Smooth muscle cell (in vitro differentiated cells): ENCODE results near the gene GAN. TPM values are rescaled to one million over a fixed set of nuclear protein-coding genes. Genes with fewer than 3 reads are reported as not detected.

Experiments used
- DNase-seq: peaks from one replicate; lab custom pipeline; 2025; ENCODE audit not compliant: unreplicated experiment; lab: John Stamatoyannopoulos, UW
- H2AFZ ChIP-seq: fragments of 200-600 bp; sonication (generic); 2 replicates; pipeline ENCODE4 v1.6.0; 2016; ENCODE audit warnings: antibody characterized with exemption, low read depth, mild to moderate bottlenecking
- H3F3A ChIP-seq: fragments of 200-600 bp; sonication (generic); 2 replicates; pipeline ENCODE4 v1.6.0; 2017; ENCODE audit warnings: antibody characterized with exemption, low read depth
- H3K27ac ChIP-seq: fragments of 200-600 bp; sonication (generic); 2 replicates; pipeline ENCODE4 v1.5.1; 2016; ENCODE audit warnings: low read depth, mild to moderate bottlenecking
- H3K27me3 ChIP-seq: fragments of 200-600 bp; sonication (generic); 2 replicates; pipeline ENCODE4 v1.6.1; 2016; ENCODE audit warnings: low read depth, mild to moderate bottlenecking
- H3K36me3 ChIP-seq: fragments of 200-600 bp; sonication (generic); 2 replicates; pipeline ENCODE4 v1.5.1; 2016; ENCODE audit warnings: low read depth
- H3K4me1 ChIP-seq: fragments of 200-600 bp; sonication (generic); 2 replicates; pipeline ENCODE4 v1.5.1; 2016; ENCODE audit warnings: low read depth
- H3K4me2 ChIP-seq: fragments of 200-600 bp; sonication (generic); 2 replicates; pipeline ENCODE4 v1.6.0; 2016; ENCODE audit warnings: mild to moderate bottlenecking
- H3K4me3 ChIP-seq: fragments of 200-600 bp; sonication (generic); 2 replicates; pipeline ENCODE4 v1.5.1; 2016; ENCODE audit warnings: mild to moderate bottlenecking
- H3K79me2 ChIP-seq: fragments of 200-600 bp; sonication (generic); 2 replicates; pipeline ENCODE4 v1.6.0; 2016; ENCODE audit warnings: low read depth, mild to moderate bottlenecking
- H3K9ac ChIP-seq: fragments of 200-600 bp; sonication (generic); 2 replicates; pipeline ENCODE4 v1.6.0; 2016; ENCODE audit warnings: low read depth
- H3K9me3 ChIP-seq: fragments of 200-600 bp; sonication (generic); replicated peaks from 2 replicates; pipeline ENCODE4 v1.5.1; 2016; ENCODE audit warnings: low read depth
- H4K20me1 ChIP-seq: fragments of 200-600 bp; sonication (generic); 2 replicates; pipeline ENCODE4 v1.6.0; 2016; ENCODE audit warnings: low read depth
- CTCF ChIP-seq: fragments of 200-600 bp; sonication (generic); IDR thresholded peaks from 2 replicates; pipeline ENCODE4 v1.5.1; 2017; ENCODE audit warnings: borderline replicate concordance, mild to moderate bottlenecking, antibody characterized with exemption; ENCODE audit not compliant: insufficient read depth, poor library complexity, severe bottlenecking
- WGBS: methylation state at CpG from one replicate; pipeline ENCODE4 v1.1.7; 2016; ENCODE audit warnings: low lambda C conversion rate; 5-methylcytosine and 5-hydroxymethylcytosine counted together
- polyA plus RNA-seq: library from polyadenylated mRNA; unstranded; fragments of >200 nt; fragmentation: Nextera tagmentation; extraction: Ambion mirVana; gene quantifications from 2 replicates; pipeline ENCODE4 v1.2.1, GENCODE V29; 2016
- total RNA-seq: library from RNA; depleted of rRNA; stranded (reverse); fragments of >200 nt; gene quantifications from 2 replicates; pipeline ENCODE4 v1.2.3, GENCODE V29; 2014

GAN gene
- total and polyA plus RNA-seq, 2 experiments from 2014 or later: 1.2 to 14.6 TPM

- peaks cover 5% of the 10 kb centered on the region for H3F3A ChIP-seq
- H2AFZ ChIP-seq: no peak overlapping the region
- no peaks in the 10 kb centered on the region for H4K20me1 ChIP-seq
- H3K36me3 ChIP-seq: no peaks in the 10 kb centered on the region
- H3K9ac ChIP-seq: no peak overlapping the region
- 86% methylated on average over 6 of the region's 6 CpGs for WGBS
- H3K4me1 ChIP-seq: no peaks in the 10 kb centered on the region
- H3K27ac ChIP-seq: no peak overlapping the region
- H3K79me2 ChIP-seq: no peaks in the 10 kb centered on the region
- no peak for DNase-seq
- no peak overlapping the region for H3K4me2 ChIP-seq
- TF ChIP-seq CTCF: no peak
- H3K4me3 ChIP-seq: no peak overlapping the region
- no peaks in the 10 kb centered on the region for H3K9me3 ChIP-seq
- H3K27me3 ChIP-seq: no peaks in the 10 kb centered on the region
Observed at GRCh38 chr16:81436386-81436785, 121.6 kb downstream of the GAN start.

- whole genome bisulfite sequencing: 79% methylated on average over 10 of the region's 10 CpGs
- H2AFZ ChIP-seq: no peak overlapping the region
- TF ChIP-seq CTCF: no peak
Observed at GRCh38 chr16:81437865-81438264, 123.1 kb downstream of the GAN start.

More at GRCh38 chr16:81437865-81438264, 123.1 kb downstream of the GAN start:
- no peaks in the 10 kb centered on the region for H3K36me3 ChIP-seq
- H3K4me1 ChIP-seq: no peaks in the 10 kb centered on the region
- H3K4me3 ChIP-seq: no peak overlapping the region
- H3F3A ChIP-seq: no peaks in the 10 kb centered on the region
- no peaks in the 10 kb centered on the region for H3K79me2 ChIP-seq
- no peak for DNase-seq
- no peak overlapping the region for H3K27ac ChIP-seq
- H3K27me3 ChIP-seq: no peaks in the 10 kb centered on the region
- H3K9me3 ChIP-seq: no peaks in the 10 kb centered on the region
- no peaks in the 10 kb centered on the region for H4K20me1 ChIP-seq
- H3K4me2 ChIP-seq: no peak overlapping the region
- no peak overlapping the region for H3K9ac ChIP-seq

Other genes starting within 250 kb of the GAN start
- 0.76 and 4.5 TPM in 2 replicates for gene C16orf46, start 237.7 kb upstream of the GAN start, total RNA-seq
- gene C16orf46, start 237.7 kb upstream of the GAN start, polyA plus RNA-seq: 0.69 and 1.1 TPM in 2 replicates
- gene GCSH, start 218.6 kb upstream of the GAN start, total RNA-seq: 24.9 and 42.4 TPM in 2 replicates
- gene GCSH, start 218.6 kb upstream of the GAN start, polyA plus RNA-seq: 46.4 and 48.1 TPM in 2 replicates
- not detected in 2 replicates for gene BCO1, start 76.3 kb upstream of the GAN start, total RNA-seq
- not detected in 2 replicates for gene BCO1, start 76.3 kb upstream of the GAN start, polyA plus RNA-seq
- 22.5 and 44.5 TPM in 2 replicates for gene CMIP, start 129.8 kb downstream of the GAN start, total RNA-seq
- gene CMIP, start 129.8 kb downstream of the GAN start, polyA plus RNA-seq: 2.5 and 9.4 TPM in 2 replicates